GM21717 (cell line): ENCODE data around the gene TBXT.

Source experiments
- ATAC-seq: cut with Tn5 transposase; IDR thresholded peaks from one replicate; pipeline ENCODE4 v1.9.1; 2021; ENCODE audit warnings: mild to moderate bottlenecking, moderate library complexity; ENCODE audit not compliant: unreplicated experiment

TBXT gene

GRCh38 chr6:166119116-166119911, 48.3 kb downstream of the TBXT start:
- no peak for ATAC-seq

DNA sequence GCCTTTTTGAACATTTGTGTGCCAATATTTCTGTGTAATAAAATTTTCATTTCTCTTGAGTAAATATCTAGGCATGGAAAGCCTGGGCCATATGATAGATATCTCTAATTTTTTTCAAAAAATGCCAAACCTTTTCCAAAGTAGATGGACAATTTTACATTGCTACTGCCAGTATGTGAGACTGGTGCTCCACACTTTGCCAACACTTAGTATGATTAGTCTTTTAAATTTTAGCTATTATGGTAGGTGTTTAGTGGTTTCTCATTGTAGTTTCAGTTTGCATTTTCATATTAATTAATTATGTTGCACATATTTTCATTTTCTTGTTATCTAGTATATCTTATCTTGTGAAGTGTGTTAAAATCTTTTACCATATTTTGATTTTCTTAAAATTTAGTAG, 52.0 kb downstream of the TBXT start:
- no peak for ATAC-seq

GRCh38 chr6:166112580-166112979, 55.1 kb downstream of the TBXT start:
- ATAC-seq: no peak

DNA sequence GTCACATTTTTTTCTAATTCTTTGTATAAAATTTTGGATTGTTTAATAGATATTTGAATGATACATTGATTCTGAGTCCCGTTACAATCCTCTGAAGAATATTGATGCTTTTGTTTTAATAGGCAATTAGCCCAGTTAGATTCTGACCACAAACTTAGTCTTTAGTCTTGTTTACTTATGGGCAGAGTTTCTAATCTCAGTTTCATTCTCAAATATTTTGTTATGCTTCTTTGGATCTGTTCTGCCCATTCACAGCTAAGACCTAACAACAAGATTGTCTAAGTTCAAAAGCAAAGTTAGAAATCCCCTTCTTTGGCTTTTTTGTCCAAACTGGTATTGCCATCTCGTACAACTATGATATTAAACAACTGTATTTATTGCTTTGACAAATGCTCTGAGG, 58.0 kb downstream of the TBXT start:
- ATAC-seq: peak; percentile 71
